ENCODE results near the gene PLCB1. TPM values are rescaled to one million over a fixed set of nuclear protein-coding genes. Genes with fewer than 3 reads are reported as not detected.
A peak's percentile ranks its signal among the peaks of the same experiment; 100 is the strongest.

PLCB1 gene
- total RNA-seq, 1 donor from 2014 or later = 10.8 TPM

- TF ChIP-seq CTCF (IDR thresholded peaks at IDR 0.05) = no peak
- Mint-ChIP-seq H3K27me3 (ENCODE audit: low read depth) (no peaks in the 10 kb centered on the region), H3K4me1 (ENCODE audit: low read depth) (peaks cover 13% of the 10 kb centered on the region), H3K9me3 (ENCODE audit: low read depth) (no peaks in the 10 kb centered on the region), H3K36me3 (ENCODE audit: low read depth) (no peaks in the 10 kb centered on the region), H3K4me3 (ENCODE audit: unreplicated experiment) (no peak overlapping the region), H3K27ac (ENCODE audit: unreplicated experiment) (no peak overlapping the region)
- DNase-seq (ENCODE audit: low spot score) = no peak
These were observed 387.8 kb downstream of the PLCB1 start for GRCh38 chr20:8519887-8520286.

- no peak for DNase-seq (ENCODE audit: low spot score)
- TF ChIP-seq CTCF (IDR thresholded peaks at IDR 0.05) = no peak
- H3K4me1 Mint-ChIP-seq (ENCODE audit: low read depth) = peaks cover 13% of the 10 kb centered on the region
- no peaks in the 10 kb centered on the region for H3K27me3 Mint-ChIP-seq (ENCODE audit: low read depth)
- no peak overlapping the region for H3K27ac Mint-ChIP-seq (ENCODE audit: unreplicated experiment)
- H3K4me3 Mint-ChIP-seq (ENCODE audit: unreplicated experiment) = no peak overlapping the region
- no peaks in the 10 kb centered on the region for H3K9me3 Mint-ChIP-seq (ENCODE audit: low read depth)
- no peaks in the 10 kb centered on the region for H3K36me3 Mint-ChIP-seq (ENCODE audit: low read depth)
These were observed 390.1 kb downstream of the PLCB1 start for GRCh38 chr20:8522168-8522567.

GRCh38 chr20:8523684-8524083 is 391.6 kb downstream of the PLCB1 start:
- no peak overlapping the region for H3K4me3 Mint-ChIP-seq (ENCODE audit: unreplicated experiment)
- peaks cover 3% of the 10 kb centered on the region for H3K9me3 Mint-ChIP-seq (ENCODE audit: low read depth)
- no peak for DNase-seq (ENCODE audit: low spot score)
- TF ChIP-seq CTCF (IDR thresholded peaks at IDR 0.05) = peak; percentile 58
- no peaks in the 10 kb centered on the region for H3K36me3 Mint-ChIP-seq (ENCODE audit: low read depth)
- H3K4me1 Mint-ChIP-seq (ENCODE audit: low read depth) = peaks cover 25% of the 10 kb centered on the region
- no peak overlapping the region for H3K27ac Mint-ChIP-seq (ENCODE audit: unreplicated experiment)
- no peaks in the 10 kb centered on the region for H3K27me3 Mint-ChIP-seq (ENCODE audit: low read depth)

- H3K4me1 Mint-ChIP-seq (ENCODE audit: low read depth) = peaks cover 25% of the 10 kb centered on the region
- H3K27me3 Mint-ChIP-seq (ENCODE audit: low read depth) = no peaks in the 10 kb centered on the region
- H3K9me3 Mint-ChIP-seq (ENCODE audit: low read depth) = peaks cover 3% of the 10 kb centered on the region
- H3K27ac Mint-ChIP-seq (ENCODE audit: unreplicated experiment) = peak overlapping the region; percentile 36
- no peak for TF ChIP-seq CTCF (IDR thresholded peaks at IDR 0.05)
- H3K4me3 Mint-ChIP-seq (ENCODE audit: unreplicated experiment) = no peak overlapping the region
- H3K36me3 Mint-ChIP-seq (ENCODE audit: low read depth) = no peaks in the 10 kb centered on the region
- no peak for DNase-seq (ENCODE audit: low spot score)
These were observed 392.3 kb downstream of the PLCB1 start for GRCh38 chr20:8524101-8525016.

- no peak overlapping the region for H3K4me3 Mint-ChIP-seq (ENCODE audit: unreplicated experiment)
- TF ChIP-seq CTCF (IDR thresholded peaks at IDR 0.05) = no peak
- H3K36me3 Mint-ChIP-seq (ENCODE audit: low read depth) = no peaks in the 10 kb centered on the region
- no peaks in the 10 kb centered on the region for H3K27me3 Mint-ChIP-seq (ENCODE audit: low read depth)
- DNase-seq (ENCODE audit: low spot score) = no peak
- H3K9me3 Mint-ChIP-seq (ENCODE audit: low read depth) = peaks cover 3% of the 10 kb centered on the region
- H3K4me1 Mint-ChIP-seq (ENCODE audit: low read depth) = peaks cover 26% of the 10 kb centered on the region
- no peak overlapping the region for H3K27ac Mint-ChIP-seq (ENCODE audit: unreplicated experiment)
These were observed 392.9 kb downstream of the PLCB1 start for GRCh38 chr20:8525017-8525343.

Data from chondrocyte (in vitro differentiated cells).